ENCODE measurements around the gene IFT27. TPM values are rescaled to one million over a fixed set of nuclear protein-coding genes. Genes with fewer than 3 reads are reported as not detected.

The IFT27 gene, protein sequence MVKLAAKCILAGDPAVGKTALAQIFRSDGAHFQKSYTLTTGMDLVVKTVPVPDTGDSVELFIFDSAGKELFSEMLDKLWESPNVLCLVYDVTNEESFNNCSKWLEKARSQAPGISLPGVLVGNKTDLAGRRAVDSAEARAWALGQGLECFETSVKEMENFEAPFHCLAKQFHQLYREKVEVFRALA
- 8.2 and 14.0 TPM in 2 replicates for total RNA-seq

DNA sequence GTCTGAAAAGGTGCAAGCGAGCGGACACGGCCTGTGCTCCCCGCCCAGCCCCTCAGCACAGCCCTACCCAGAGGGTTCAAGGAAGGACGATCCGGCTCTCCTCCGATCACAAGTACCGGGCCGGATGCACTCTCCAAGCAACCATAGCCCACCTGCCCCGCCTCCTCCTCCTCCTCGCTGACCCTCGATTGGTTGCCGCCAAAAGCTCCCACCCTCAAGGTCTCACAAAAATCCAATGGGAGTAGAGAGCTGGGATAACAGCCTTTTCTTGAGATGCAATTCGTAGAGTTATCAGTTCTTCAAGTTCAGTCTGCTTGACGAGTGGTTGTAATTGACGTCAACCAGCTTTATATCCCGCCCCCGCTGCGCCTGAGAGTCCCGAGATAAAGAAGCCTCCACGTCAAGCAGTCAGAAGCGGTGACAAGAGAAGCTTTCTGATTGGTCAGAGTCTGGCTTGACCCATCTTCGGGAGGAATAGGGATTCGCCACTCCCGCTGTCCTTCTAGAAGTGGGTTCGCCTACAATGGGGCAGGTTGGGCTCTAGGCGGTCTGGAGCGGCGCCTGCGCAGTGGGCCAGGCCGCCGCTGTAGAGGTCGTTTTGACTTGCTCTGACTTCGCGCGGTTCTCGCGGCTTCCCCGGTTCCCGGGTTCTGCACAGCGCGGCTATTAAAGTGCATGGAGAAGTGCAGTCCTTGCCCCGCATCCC, at the start of gene IFT27:
Gene IFT27, minus strand, starts transcription at position 156 of the 706 bp plus-strand sequence. CDS start 412 bp downstream, outside the sequence.

GRCh38 chr22:36816636-36817524, 41.0 kb upstream of the IFT27 start, which contains the start of gene PVALB:
PVALB (minus strand) TSS chr22:36817035; CDS start chr22:36817005, 30 bp downstream.

Other genes starting within 250 kb of the IFT27 start
- 348 and 396 TPM in 2 replicates for gene EIF3D, start 247.0 kb downstream of the IFT27 start, total RNA-seq
- gene CACNG2, start 72.4 kb downstream of the IFT27 start, total RNA-seq = not detected in 2 replicates
- not detected in 2 replicates for gene PVALB, start 40.9 kb upstream of the IFT27 start, total RNA-seq
- gene NCF4, start 84.9 kb upstream of the IFT27 start, total RNA-seq = 0.65 and 3.5 TPM in 2 replicates
- 5.5 and 6.9 TPM in 2 replicates for gene CSF2RB, start 137.5 kb upstream of the IFT27 start, total RNA-seq
- gene TST, start 243.3 kb upstream of the IFT27 start, total RNA-seq = 32.6 and 33.0 TPM in 2 replicates
- gene MPST, start 243.6 kb upstream of the IFT27 start, total RNA-seq = 89.5 and 93.9 TPM in 2 replicates

Measured in placental epithelial cell (primary cell).